ENCODE results near the gene TGIF2.

DNA sequence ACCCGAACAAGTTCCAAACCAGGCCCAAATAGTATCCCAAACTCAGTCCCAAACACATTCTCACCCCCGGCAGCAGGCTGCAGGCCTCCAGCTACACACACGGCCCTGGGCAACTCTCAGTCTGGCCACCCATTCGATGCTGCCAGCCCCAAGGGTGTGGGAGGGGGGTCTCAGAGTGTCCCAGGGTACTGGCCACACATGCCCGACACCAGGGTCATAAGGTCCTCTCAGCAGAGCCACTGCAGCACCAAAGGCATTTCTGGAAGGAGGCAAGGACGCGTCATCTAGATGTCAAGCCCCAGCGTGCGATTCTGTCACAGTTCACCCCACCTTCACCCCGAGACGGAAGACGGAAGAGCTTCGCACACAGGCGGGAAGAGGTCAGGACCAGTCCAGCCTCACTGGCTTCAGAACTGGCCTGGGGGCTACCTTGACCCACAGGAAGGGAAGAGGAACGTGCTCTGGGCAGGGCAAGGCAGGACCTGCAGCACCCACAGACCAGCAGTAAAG, 22.6 kb upstream of the TGIF2 start:
- TF ChIP-seq, protein P1, sequence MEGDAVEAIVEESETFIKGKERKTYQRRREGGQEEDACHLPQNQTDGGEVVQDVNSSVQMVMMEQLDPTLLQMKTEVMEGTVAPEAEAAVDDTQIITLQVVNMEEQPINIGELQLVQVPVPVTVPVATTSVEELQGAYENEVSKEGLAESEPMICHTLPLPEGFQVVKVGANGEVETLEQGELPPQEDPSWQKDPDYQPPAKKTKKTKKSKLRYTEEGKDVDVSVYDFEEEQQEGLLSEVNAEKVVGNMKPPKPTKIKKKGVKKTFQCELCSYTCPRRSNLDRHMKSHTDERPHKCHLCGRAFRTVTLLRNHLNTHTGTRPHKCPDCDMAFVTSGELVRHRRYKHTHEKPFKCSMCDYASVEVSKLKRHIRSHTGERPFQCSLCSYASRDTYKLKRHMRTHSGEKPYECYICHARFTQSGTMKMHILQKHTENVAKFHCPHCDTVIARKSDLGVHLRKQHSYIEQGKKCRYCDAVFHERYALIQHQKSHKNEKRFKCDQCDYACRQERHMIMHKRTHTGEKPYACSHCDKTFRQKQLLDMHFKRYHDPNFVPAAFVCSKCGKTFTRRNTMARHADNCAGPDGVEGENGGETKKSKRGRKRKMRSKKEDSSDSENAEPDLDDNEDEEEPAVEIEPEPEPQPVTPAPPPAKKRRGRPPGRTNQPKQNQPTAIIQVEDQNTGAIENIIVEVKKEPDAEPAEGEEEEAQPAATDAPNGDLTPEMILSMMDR (optimal IDR thresholded peaks at IDR 0.05 in 1 of 3, IDR thresholded peaks at IDR 0.05 in 1 of 3, conservative IDR thresholded peaks at IDR 0.05 in 1 of 3; ENCODE audit: extremely low read depth in 1 of 3, insufficient read depth in 2 of 3, low read length in 3 of 3), result no peak
- no peak for TF ChIP-seq EZH2 (IDR thresholded peaks at IDR 0.05; ENCODE audit: low read length)

Measured in keratinocyte (primary cell).